Esophagus squamous epithelium (tissue), 5 donors: ENCODE measurements around the gene ARF1. TPM values are rescaled to one million over a fixed set of nuclear protein-coding genes. Genes with fewer than 3 reads are reported as not detected.
"Not testable (repeated sequence)": the region's sequence is repeated elsewhere in the genome, so short reads cannot be mapped to it uniquely, and the experiment has no call there.

Experiments
- DNase-seq: peaks from one replicate; lab custom pipeline; 2025; lab: John Stamatoyannopoulos, UW
- H3K27ac ChIP-seq, 4 donors: fragments of 200-600 bp; sonication (generic); one replicate each; pipeline ENCODE4 v1.5.1; 2016 to 2019; ENCODE audit warnings: mild to moderate bottlenecking in 1 of 4
- H3K27me3 ChIP-seq, 4 donors: fragments of 200-600 bp; sonication (generic); 1 replicate in 3 of 4; 2 replicates in 1 of 4; pipeline versions ENCODE4 v1.5.1 to v1.6.0; 2017 to 2021; ENCODE audit warnings: antibody characterized with exemption in 1 of 4
- H3K36me3 ChIP-seq, 3 donors: fragments of 200-600 bp; sonication (generic); one replicate each; pipeline ENCODE4 v1.5.1; 2016 to 2019
- H3K4me1 ChIP-seq, 3 donors: fragments of 200-600 bp; sonication (generic); one replicate each; pipeline ENCODE4 v1.5.1; 2017 to 2019
- H3K4me3 ChIP-seq, 4 donors: fragments of 200-600 bp; sonication (generic); 1 replicate in 3 of 4; 2 replicates in 1 of 4; pipeline ENCODE4 v1.5.1; 2016 to 2019; ENCODE audit warnings: mild to moderate bottlenecking in 2 of 4, moderate library complexity in 1 of 4
- H3K9me3 ChIP-seq, 3 donors: fragments of 200-600 bp; sonication (generic); one replicate each; pipeline ENCODE4 v1.5.1; 2016 to 2019
- POLR2A ChIP-seq, 4 donors: fragments of 450-650 bp; IDR thresholded peaks; one replicate each; pipeline ENCODE4 v1.6.1; 2017; ENCODE audit warnings: antibody characterized with exemption in 4 of 4, mild to moderate bottlenecking in 4 of 4, moderate library complexity in 3 of 4
- WGBS, 2 donors: methylation state at CpG; one replicate each; pipeline ENCODE4 v1.1.5; 2018; 5-methylcytosine and 5-hydroxymethylcytosine counted together
- intact Hi-C: fragments of 100-400 bp; cut with DNase I; formaldehyde crosslinking; loops from one replicate; pipeline ENCODE4 v1.15.0; 2022
- total RNA-seq, 4 donors: library from RNA; depleted of rRNA; stranded (reverse); fragments of >200 nt; gene quantifications; one replicate each; pipeline ENCODE4 v1.1.0, GENCODE V29; 2016
- TF ChIP-seq, protein P1 (sequence below), 6 experiments: fragments of 450-650 bp in 4 of 6; fragments of 200-600 bp in 2 of 6; sonication (generic) in 2 of 6; IDR thresholded peaks; one replicate each; pipeline ENCODE4 v1.5.1; 2016 to 2019; ENCODE audit warnings: antibody characterized with exemption in 6 of 6, mild to moderate bottlenecking in 4 of 6, moderate library complexity in 4 of 6
- donor health status: DM: yes; HTN: yes; CAD: no.

ARF1 gene
- total RNA-seq, 4 donors from 2014 or later = 279 to 327 (median 319) TPM

DNA sequence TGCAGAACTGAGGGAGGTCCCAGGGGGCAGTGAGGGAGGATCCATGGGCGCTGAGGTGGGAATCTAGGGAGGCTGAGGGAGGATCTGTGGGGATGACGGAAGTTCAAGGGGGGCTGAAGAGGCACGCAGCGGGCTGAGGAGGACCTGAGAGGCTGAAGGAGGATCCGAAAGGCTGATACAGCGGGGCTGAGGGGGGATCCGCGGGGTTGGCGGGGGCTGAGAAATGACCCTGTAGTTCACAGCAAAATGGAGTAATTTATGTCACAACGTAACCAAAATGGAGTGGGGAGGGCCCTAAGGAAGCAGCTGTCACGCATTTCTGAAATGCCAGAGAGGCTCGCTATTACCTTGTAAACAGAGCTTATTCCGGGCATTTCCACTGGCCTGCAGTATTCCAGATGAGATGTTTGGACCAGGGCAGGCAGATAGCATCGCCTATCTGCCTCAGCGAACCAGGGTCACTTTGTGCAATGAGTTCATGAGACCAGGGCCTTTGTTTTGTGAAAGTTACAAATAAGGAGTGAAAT is 27.5 kb downstream of the ARF1 start:
- H3K4me3 ChIP-seq = peak overlapping the region; percentile 73 to 95 (median 80)
- peaks cover 13 to 28% (median 19%) of the 10 kb centered on the region in 3 donors for H3K4me1 ChIP-seq
- H3K36me3 ChIP-seq = peaks cover 0 to 29% (median 8%) of the 10 kb centered on the region in 3 donors
- H3K27ac ChIP-seq = peak overlapping the region; percentile 91 to 96 (median 92)
- no peaks in the 10 kb centered on the region for H3K27me3 ChIP-seq
- DNase-seq = no peak
- intact Hi-C loops = loop anchor here (10.0 kb wide), 1 partner anchor 55 kb away; the partner anchor contains the start of gene IBA57
- TF ChIP-seq POLR2A (IDR thresholded peaks at IDR 0.05) = no peak
- TF ChIP-seq, protein P1, sequence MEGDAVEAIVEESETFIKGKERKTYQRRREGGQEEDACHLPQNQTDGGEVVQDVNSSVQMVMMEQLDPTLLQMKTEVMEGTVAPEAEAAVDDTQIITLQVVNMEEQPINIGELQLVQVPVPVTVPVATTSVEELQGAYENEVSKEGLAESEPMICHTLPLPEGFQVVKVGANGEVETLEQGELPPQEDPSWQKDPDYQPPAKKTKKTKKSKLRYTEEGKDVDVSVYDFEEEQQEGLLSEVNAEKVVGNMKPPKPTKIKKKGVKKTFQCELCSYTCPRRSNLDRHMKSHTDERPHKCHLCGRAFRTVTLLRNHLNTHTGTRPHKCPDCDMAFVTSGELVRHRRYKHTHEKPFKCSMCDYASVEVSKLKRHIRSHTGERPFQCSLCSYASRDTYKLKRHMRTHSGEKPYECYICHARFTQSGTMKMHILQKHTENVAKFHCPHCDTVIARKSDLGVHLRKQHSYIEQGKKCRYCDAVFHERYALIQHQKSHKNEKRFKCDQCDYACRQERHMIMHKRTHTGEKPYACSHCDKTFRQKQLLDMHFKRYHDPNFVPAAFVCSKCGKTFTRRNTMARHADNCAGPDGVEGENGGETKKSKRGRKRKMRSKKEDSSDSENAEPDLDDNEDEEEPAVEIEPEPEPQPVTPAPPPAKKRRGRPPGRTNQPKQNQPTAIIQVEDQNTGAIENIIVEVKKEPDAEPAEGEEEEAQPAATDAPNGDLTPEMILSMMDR (IDR thresholded peaks at IDR 0.05) = no peak
- 22 to 40% methylated on average over 13 to 15 of the region's 15 CpGs for WGBS, 2 donors
- H3K9me3 ChIP-seq = no peaks in the 10 kb centered on the region

DNA sequence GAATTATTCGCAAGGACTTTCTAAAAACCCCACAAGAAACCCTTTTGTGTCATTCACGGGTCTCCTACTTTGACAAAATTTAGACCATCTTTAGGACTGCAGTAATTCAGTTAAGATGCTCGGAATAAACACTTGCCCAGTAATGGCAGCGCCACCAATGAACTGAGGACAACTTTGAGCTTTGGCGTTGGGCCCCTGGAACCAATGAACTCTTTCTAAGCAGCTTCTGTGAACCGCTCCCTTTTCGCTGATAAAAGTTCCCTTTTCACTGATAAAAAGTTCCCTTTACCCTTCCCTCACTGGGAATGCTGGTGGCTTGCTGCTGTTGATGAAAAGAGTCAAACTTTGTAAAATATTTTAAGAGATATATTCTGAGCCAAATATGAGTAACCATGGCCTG is 28.0 kb downstream of the ARF1 start:
- no peak for DNase-seq
- Histone ChIP-seq H3K36me3 (peaks cover 0 to 25% (median 6%) of the 10 kb centered on the region in 3 donors), H3K27ac (peak overlapping the region in 2 of 4 donors; percentile 94 to 96), H3K9me3 (no peaks in the 10 kb centered on the region), H3K27me3 (no peaks in the 10 kb centered on the region), H3K4me1 (peaks cover 13 to 28% (median 19%) of the 10 kb centered on the region in 3 donors), H3K4me3 (peak overlapping the region in 2 of 4 donors; percentile 82 to 95)
- WGBS, 2 donors = 85 to 92% methylated on average over 7 of the region's 7 CpGs
- TF ChIP-seq, protein P1 (IDR thresholded peaks at IDR 0.05) = no peak
- no peak for TF ChIP-seq POLR2A (IDR thresholded peaks at IDR 0.05)
- intact Hi-C loops = no loop called here

DNA sequence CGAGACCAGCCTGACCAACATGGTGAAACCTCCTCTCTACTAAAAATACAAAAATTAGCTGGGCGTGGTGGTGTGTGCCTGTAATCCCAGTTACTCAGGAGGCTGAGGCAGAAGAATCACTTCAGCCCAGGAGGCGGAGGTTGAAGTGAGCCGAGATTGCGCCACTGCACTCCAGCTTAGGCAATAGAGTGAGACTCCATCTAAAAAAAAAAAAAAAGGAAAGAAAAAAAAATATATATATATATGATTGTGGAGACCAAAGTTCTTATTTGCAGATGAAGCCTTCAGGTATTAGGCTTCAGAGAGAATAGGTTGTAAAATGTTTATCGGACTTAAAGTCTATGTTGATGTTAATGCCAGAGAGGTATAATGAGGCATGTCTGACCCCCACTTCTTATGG is 28.8 kb downstream of the ARF1 start:
- Histone ChIP-seq H3K4me1 (peaks cover 13 to 28% (median 19%) of the 10 kb centered on the region in 3 donors), H3K36me3 (peaks cover 0 to 17% (median 0%) of the 10 kb centered on the region in 3 donors)
- H3K9me3 ChIP-seq, H3K27ac ChIP-seq, H3K4me3 ChIP-seq, intact Hi-C loops, DNase-seq, H3K27me3 ChIP-seq: not testable (repeated sequence)
- WGBS, 2 donors = 80 to 93% methylated on average over 4 to 6 of the region's 6 CpGs

DNA sequence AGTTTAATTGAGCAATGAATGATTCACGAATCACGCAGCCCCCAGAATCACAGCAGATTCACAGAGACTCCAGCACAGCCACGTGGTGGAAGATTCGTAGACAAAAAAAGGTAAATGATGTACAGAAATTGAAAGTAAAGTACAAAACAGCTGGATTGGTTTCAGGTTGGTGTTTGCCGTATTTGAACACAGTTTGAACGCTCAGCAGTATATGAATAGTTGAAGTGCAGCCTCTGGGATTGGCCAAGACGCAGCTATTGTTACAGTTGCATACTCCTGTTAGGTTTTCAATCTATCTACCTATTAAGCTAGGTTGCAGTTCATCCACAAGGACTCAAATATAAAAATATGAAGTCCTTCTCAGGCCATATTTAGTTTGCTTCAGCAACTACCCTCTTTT is 29.7 kb downstream of the ARF1 start:
- DNase-seq = no peak
- no peak for TF ChIP-seq POLR2A (IDR thresholded peaks at IDR 0.05)
- TF ChIP-seq, protein P1 (IDR thresholded peaks at IDR 0.05) = no peak
- H3K36me3 ChIP-seq = peaks cover 0 to 9% (median 0%) of the 10 kb centered on the region in 3 donors
- no peaks in the 10 kb centered on the region for H3K9me3 ChIP-seq
- H3K4me3 ChIP-seq = no peak overlapping the region
- H3K27ac ChIP-seq = no peak overlapping the region
- 78 to 86% methylated on average over 7 of the region's 7 CpGs for WGBS, 2 donors
- H3K4me1 ChIP-seq = peaks cover 13 to 28% (median 19%) of the 10 kb centered on the region in 3 donors
- intact Hi-C loops = no loop called here
- H3K27me3 ChIP-seq = no peaks in the 10 kb centered on the region

DNA sequence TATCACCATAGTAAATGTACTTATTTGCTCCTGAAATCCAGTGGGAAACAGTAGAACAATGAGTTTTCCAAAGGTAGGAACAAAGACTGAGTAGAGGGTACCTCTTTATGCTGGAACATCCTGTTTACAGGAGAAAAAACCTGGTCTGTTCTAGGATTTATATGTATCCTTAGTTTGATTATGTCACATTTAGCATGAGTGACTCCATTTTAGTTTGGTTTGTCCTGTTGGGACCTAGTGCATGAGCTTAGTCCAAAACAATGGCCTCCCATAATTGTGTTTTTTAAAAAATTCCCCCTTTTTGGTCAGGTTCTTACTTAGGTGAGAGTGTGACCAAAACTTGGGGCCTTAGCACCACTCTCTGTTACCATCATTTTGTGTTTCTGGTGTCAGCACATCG is 30.1 kb downstream of the ARF1 start:
- intact Hi-C loops = no loop called here
- 60 to 87% methylated on average over 1 of the region's 1 CpG for WGBS, 2 donors

More for the DNA sequence above, 30.1 kb downstream of the ARF1 start:
- DNase-seq = no peak
- TF ChIP-seq, protein P1 (IDR thresholded peaks at IDR 0.05) = no peak
- TF ChIP-seq POLR2A (IDR thresholded peaks at IDR 0.05) = no peak
- no peak overlapping the region for H3K4me3 ChIP-seq
- peaks cover 0 to 4% (median 0%) of the 10 kb centered on the region in 3 donors for H3K36me3 ChIP-seq
- no peaks in the 10 kb centered on the region for H3K9me3 ChIP-seq
- H3K4me1 ChIP-seq = peaks cover 13 to 25% (median 16%) of the 10 kb centered on the region in 3 donors
- H3K27ac ChIP-seq = no peak overlapping the region
- no peaks in the 10 kb centered on the region for H3K27me3 ChIP-seq
